CD4-positive, alpha-beta T cell (primary cell): Measurements from ENCODE around the gene UBAC2. TPM values are rescaled to one million over a fixed set of nuclear protein-coding genes. Genes with fewer than 3 reads are reported as not detected.
A peak's percentile ranks its signal among the peaks of the same experiment; 100 is the strongest.

Experiments used
- ATAC-seq: fragments of 200-7000 bp; cut with Tn5 transposase; one replicate; pipeline ENCODE4 v1.10.0; 2022; ENCODE audit warnings: mild to moderate bottlenecking; ENCODE audit not compliant: poor library complexity
- CTCF ChIA-PET: fragments of 350-600 bp; sonication (Branson Sonifier 250); formaldehyde crosslinking; loops from one replicate; lab custom pipeline; 2021; ENCODE audit warnings: antibody characterized with exemption, inconsistent platforms; lab: Charles Lee
- POLR2A ChIA-PET: fragments of 350-600 bp; sonication (Branson Sonifier 250); formaldehyde crosslinking; loops from one replicate; lab custom pipeline; 2021; ENCODE audit warnings: antibody characterized with exemption, inconsistent platforms; lab: Charles Lee
- DNase-seq, 14 experiments: peaks; one replicate each; pipeline ENCODE4 v3.0.0-alpha.2; 2013 to 2020; ENCODE audit warnings: mixed read lengths in 2 of 14
- H3K27ac ChIP-seq, 2 donors: one replicate each; pipeline versions ENCODE4 v1.5.1 to v1.7.0; 2013; ENCODE audit warnings: low read length in 2 of 2, low read depth in 1 of 2, mild to moderate bottlenecking in 1 of 2
- H3K27me3 ChIP-seq, 2 experiments: 1 replicate in 1 of 2; 2 replicates in 1 of 2; pipeline versions ENCODE4 v1.6.1 to v1.7.0; 2013; ENCODE audit warnings: low read length in 2 of 2, control low read depth in 1 of 2, mild to moderate bottlenecking in 1 of 2, moderate library complexity in 1 of 2; ENCODE audit not compliant: insufficient read depth in 2 of 2, control insufficient read depth in 1 of 2
- H3K36me3 ChIP-seq: one replicate; pipeline ENCODE4 v1.6.1; 2013; ENCODE audit warnings: low read length, control low read depth; ENCODE audit not compliant: insufficient read depth
- H3K4me1 ChIP-seq: one replicate; pipeline ENCODE4 v1.6.1; 2013; ENCODE audit warnings: low read length, control low read depth; ENCODE audit not compliant: insufficient read depth
- H3K4me3 ChIP-seq: one replicate; pipeline ENCODE4 v1.5.1; 2013; ENCODE audit warnings: mild to moderate bottlenecking, low read length, moderate library complexity
- H3K9me3 ChIP-seq, 2 experiments: 1 replicate in 1 of 2; 2 replicates in 1 of 2; pipeline versions ENCODE4 v1.6.1 to v1.7.0; 2013; ENCODE audit warnings: low read length in 2 of 2, mild to moderate bottlenecking in 2 of 2, control low read depth in 1 of 2, moderate library complexity in 1 of 2; ENCODE audit not compliant: control insufficient read depth in 1 of 2, insufficient read depth in 1 of 2
- H3K27ac Mint-ChIP-seq: one replicate; pipeline ENCODE4 v1.8.0; 2020; ENCODE audit warnings: mixed read lengths
- H3K27me3 Mint-ChIP-seq: one replicate; pipeline ENCODE4 v1.8.0; 2021; ENCODE audit warnings: mixed read lengths
- H3K36me3 Mint-ChIP-seq: one replicate; pipeline ENCODE4 v1.8.0; 2021; ENCODE audit warnings: low read depth, mixed read lengths
- H3K4me1 Mint-ChIP-seq: one replicate; pipeline ENCODE4 v1.8.0; 2021; ENCODE audit warnings: low read depth, mixed read lengths
- H3K4me3 Mint-ChIP-seq: one replicate; pipeline ENCODE4 v1.8.0; 2020; ENCODE audit warnings: mild to moderate bottlenecking, mixed read lengths
- H3K9me3 Mint-ChIP-seq: one replicate; pipeline ENCODE4 v1.8.0; 2020; ENCODE audit warnings: mixed read lengths
- intact Hi-C, 2 experiments: fragments of 100-400 bp; cut with DNase I in 1 of 2; cut with micrococcal nuclease in 1 of 2; formaldehyde crosslinking; loops; one replicate each; pipeline versions ENCODE4 v1.15.1 to v1.9.0; 2023 to 2025; cut with DNase I, micrococcal nuclease
- total RNA-seq, 174 experiments: library from RNA in 2 of 174; stranded (reverse) in 2 of 174; gene quantifications; one replicate each; pipeline ENCODE4 v1.2.3 and lab custom pipeline; 2021 to 2026
- TF ChIP-seq, protein P1 (sequence below): fragments of 200-600 bp; IDR thresholded peaks from one replicate; pipeline ENCODE4 v1.8.0; 2022; ENCODE audit warnings: antibody characterized with exemption, mild to moderate bottlenecking

The UBAC2 gene
- total RNA-seq, 2 experiments from 2014 or later = 59.8 to 67.4 TPM

DNA sequence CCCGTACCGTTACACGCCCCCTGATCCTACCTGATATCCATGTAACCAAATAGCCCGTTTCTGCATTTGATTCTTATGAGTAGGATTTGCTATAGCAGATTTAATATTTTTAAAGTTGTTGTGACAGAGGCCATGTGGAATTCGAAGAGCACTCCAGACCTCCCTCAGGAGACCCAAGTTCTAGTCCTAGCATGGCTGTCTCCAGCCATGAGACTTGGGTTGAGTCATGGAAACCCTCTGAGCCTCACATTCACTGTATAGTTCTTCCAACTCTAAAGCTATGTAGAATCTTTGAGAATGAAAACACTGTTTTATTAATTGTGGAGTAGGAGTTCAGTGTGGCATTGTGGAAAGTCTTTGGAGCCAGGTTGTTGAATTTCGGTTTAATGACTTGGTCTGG is 114.5 kb downstream of the UBAC2 start:
- Histone ChIP-seq H3K4me3 (peak overlapping the region; percentile 50), H3K36me3 (peaks cover 12% of the 10 kb centered on the region), H3K4me1 (peaks cover 68% of the 10 kb centered on the region), H3K27ac (peak overlapping the region; percentile 88 to 89), H3K9me3 (no peaks in the 10 kb centered on the region), H3K27me3 (no peaks in the 10 kb centered on the region)
- H3K27me3 Mint-ChIP-seq = no peaks in the 10 kb centered on the region
- ATAC-seq (peak; percentile 16), DNase-seq (no peak)
- ChIA-PET CTCF (interaction anchor here (0.5 to 2.0 kb wide), 8 partner anchors 9 to 264 kb away, joined by 3 to 19 read pairs (median 5); partner anchors contain the start of gene GPR183), POLR2A (interaction anchor here (0.9 to 2.3 kb wide), 19 partner anchors 11 to 120 kb away, joined by 3 to 58 read pairs (median 5); partner anchors contain the start of gene GPR183)
- TF ChIP-seq, protein P1, sequence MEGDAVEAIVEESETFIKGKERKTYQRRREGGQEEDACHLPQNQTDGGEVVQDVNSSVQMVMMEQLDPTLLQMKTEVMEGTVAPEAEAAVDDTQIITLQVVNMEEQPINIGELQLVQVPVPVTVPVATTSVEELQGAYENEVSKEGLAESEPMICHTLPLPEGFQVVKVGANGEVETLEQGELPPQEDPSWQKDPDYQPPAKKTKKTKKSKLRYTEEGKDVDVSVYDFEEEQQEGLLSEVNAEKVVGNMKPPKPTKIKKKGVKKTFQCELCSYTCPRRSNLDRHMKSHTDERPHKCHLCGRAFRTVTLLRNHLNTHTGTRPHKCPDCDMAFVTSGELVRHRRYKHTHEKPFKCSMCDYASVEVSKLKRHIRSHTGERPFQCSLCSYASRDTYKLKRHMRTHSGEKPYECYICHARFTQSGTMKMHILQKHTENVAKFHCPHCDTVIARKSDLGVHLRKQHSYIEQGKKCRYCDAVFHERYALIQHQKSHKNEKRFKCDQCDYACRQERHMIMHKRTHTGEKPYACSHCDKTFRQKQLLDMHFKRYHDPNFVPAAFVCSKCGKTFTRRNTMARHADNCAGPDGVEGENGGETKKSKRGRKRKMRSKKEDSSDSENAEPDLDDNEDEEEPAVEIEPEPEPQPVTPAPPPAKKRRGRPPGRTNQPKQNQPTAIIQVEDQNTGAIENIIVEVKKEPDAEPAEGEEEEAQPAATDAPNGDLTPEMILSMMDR = no peak
- intact Hi-C loops = loop anchor here (2.0 to 5.0 kb wide), 3 partner anchors 18 to 42 kb away; no protein-coding TSS in a partner anchor
- H3K27ac Mint-ChIP-seq = peak overlapping the region; percentile 89
- H3K9me3 Mint-ChIP-seq = no peaks in the 10 kb centered on the region
- H3K36me3 Mint-ChIP-seq = peaks cover 35% of the 10 kb centered on the region
- H3K4me3 Mint-ChIP-seq = peak overlapping the region; percentile 61
- H3K4me1 Mint-ChIP-seq = peaks cover 85% of the 10 kb centered on the region

DNA sequence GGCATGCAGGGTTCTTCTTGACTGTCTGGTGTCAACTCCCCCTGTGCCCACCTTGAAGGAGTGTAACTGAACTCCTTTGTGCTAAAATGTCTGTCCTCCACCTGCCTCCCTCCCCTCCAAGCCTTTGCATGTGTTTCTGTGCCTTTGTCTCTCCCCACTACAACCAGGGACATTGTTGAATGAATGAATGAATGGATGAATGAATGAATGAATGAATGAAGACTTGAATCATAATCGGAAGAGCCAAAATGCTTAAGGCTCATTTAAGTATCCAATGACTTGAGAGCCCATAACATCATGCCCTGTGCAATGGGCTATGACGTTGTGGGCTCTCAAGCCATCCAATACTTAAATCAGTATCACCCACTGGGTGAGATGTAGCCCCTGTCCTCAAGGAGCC is 115.6 kb downstream of the UBAC2 start:
- ChIA-PET CTCF (interaction anchor here (0.6 to 2.0 kb wide), 3 partner anchors 10 to 121 kb away, joined by 3 to 7 read pairs (median 6); partner anchors contain the start of gene GPR183), POLR2A (interaction anchor here (1.0 to 2.3 kb wide), 3 partner anchors 36 to 44 kb away, joined by 3 to 43 read pairs (median 5); no protein-coding TSS in a partner anchor)
- H3K27me3 ChIP-seq = no peaks in the 10 kb centered on the region
- H3K27ac Mint-ChIP-seq = peak overlapping the region; percentile 89
- ATAC-seq = no peak
- peak overlapping the region; percentile 88 to 89 for H3K27ac ChIP-seq
- H3K27me3 Mint-ChIP-seq = no peaks in the 10 kb centered on the region
- intact Hi-C loops = loop anchor here in 1 of 2 experiments (5.0 kb wide), 1 partner anchor 36 kb away; no protein-coding TSS in a partner anchor
- TF ChIP-seq, protein P1 = no peak
- peaks cover 13% of the 10 kb centered on the region for H3K36me3 ChIP-seq
- peaks cover 84% of the 10 kb centered on the region for H3K4me1 Mint-ChIP-seq
- H3K4me3 ChIP-seq = peak overlapping the region; percentile 50
- H3K36me3 Mint-ChIP-seq = peaks cover 34% of the 10 kb centered on the region
- peak overlapping the region; percentile 65 for H3K4me3 Mint-ChIP-seq
- no peaks in the 10 kb centered on the region for H3K9me3 Mint-ChIP-seq
- H3K9me3 ChIP-seq = no peaks in the 10 kb centered on the region
- DNase-seq = no peak
- H3K4me1 ChIP-seq = peaks cover 64% of the 10 kb centered on the region

DNA sequence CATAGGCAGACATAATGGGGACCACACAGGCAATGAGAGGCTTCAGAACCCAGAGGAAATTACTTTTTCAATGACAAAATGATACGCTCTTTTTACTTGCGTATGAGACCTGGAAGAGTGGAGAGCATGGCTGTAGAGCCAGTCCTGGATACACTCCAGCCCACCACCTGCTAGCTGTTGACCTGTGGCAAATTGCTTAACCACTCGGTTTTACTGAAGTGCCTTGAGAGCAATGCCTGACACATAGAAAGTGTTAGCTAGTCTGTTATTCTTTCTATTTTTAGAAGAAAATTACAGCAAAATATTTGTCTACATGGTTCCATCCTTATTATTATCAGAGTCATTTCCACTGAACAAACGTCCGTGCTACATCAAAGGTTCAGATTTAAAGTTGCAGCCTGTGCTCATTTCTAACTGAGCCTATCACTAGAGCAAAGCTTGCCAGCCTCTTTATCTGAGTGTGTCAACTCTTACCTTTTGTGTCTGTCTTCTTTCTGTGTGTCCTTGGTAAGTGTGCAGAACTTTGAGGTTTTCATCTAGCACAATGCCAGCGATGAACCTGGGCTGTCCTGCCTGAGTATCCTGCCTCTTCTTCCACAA is 116.1 kb downstream of the UBAC2 start:
- Histone ChIP-seq H3K9me3 (no peaks in the 10 kb centered on the region), H3K36me3 (peaks cover 13% of the 10 kb centered on the region), H3K4me3 (no peak overlapping the region), H3K27me3 (no peaks in the 10 kb centered on the region), H3K4me1 (peaks cover 64% of the 10 kb centered on the region), H3K27ac (peak overlapping the region; percentile 88 to 89)
- H3K4me3 Mint-ChIP-seq = peak overlapping the region; percentile 75
- ATAC-seq (no peak), DNase-seq (no peak)
- intact Hi-C loops = loop anchor here in 1 of 2 experiments (5.0 kb wide), 1 partner anchor 36 kb away; no protein-coding TSS in a partner anchor
- TF ChIP-seq, protein P1 = no peak
- H3K4me1 Mint-ChIP-seq = peaks cover 84% of the 10 kb centered on the region
- peaks cover 34% of the 10 kb centered on the region for H3K36me3 Mint-ChIP-seq
- H3K27ac Mint-ChIP-seq = peak overlapping the region; percentile 89
- CTCF ChIA-PET = no interaction called here
- H3K27me3 Mint-ChIP-seq = no peaks in the 10 kb centered on the region
- no peaks in the 10 kb centered on the region for H3K9me3 Mint-ChIP-seq
- POLR2A ChIA-PET = interaction anchor here (0.7 to 1.1 kb wide), 4 partner anchors 8 to 51 kb away, joined by 3 to 5 read pairs (median 3); no protein-coding TSS in a partner anchor
